Fibroblast of the aortic adventitia (primary cell): Measurements from ENCODE around the gene VPREB3. TPM values are rescaled to one million over a fixed set of nuclear protein-coding genes. Genes with fewer than 3 reads are reported as not detected.
"Not testable (repeated sequence)": the region's sequence is repeated elsewhere in the genome, so short reads cannot be mapped to it uniquely, and the experiment has no call there.

Experiments
- DNase-seq: peaks from one replicate; pipeline ENCODE4 v3.0.0-alpha.2; 2010; ENCODE audit warnings: low read depth
- H3K4me3 ChIP-seq: 2 replicates; pipeline ENCODE4 v1.5.1; 2011; ENCODE audit warnings: low read depth, mild to moderate bottlenecking, control low read depth, low read length, moderate library complexity
- CTCF ChIP-seq: IDR thresholded peaks from 2 replicates; pipeline ENCODE4 v1.5.1; 2011; ENCODE audit warnings: mild to moderate bottlenecking, low read length, control low read depth, inconsistent platforms; ENCODE audit not compliant: insufficient read depth
- total RNA-seq: library from RNA; depleted of rRNA; stranded (reverse); fragments of >200 nt; gene quantifications from 2 replicates; pipeline ENCODE4 v1.2.3, GENCODE V29; 2012; ENCODE audit warnings: low replicate concordance

The VPREB3 gene
- total RNA-seq, 1 donor, result not detected

- no peak for TF ChIP-seq CTCF
- no peak overlapping the region for H3K4me3 ChIP-seq
- no peak for DNase-seq
Observed at GRCh38 chr22:23742505-23743264, 11.5 kb downstream of the VPREB3 start.

- TF ChIP-seq CTCF, result no peak
- H3K4me3 ChIP-seq, result no peak overlapping the region
- DNase-seq, result no peak
Observed at GRCh38 chr22:23737696-23738095, 16.5 kb downstream of the VPREB3 start.

- not testable (repeated sequence) for DNase-seq
Observed at GRCh38 chr22:23728108-23728507, 26.1 kb downstream of the VPREB3 start.

GRCh38 chr22:23722724-23723123 is 31.5 kb downstream of the VPREB3 start:
- TF ChIP-seq CTCF, result no peak
- no peak for DNase-seq
- H3K4me3 ChIP-seq, result no peak overlapping the region

More at GRCh38 chr22:23728108-23728507, 26.1 kb downstream of the VPREB3 start:
- not testable (repeated sequence) for H3K4me3 ChIP-seq

- no peak overlapping the region for H3K4me3 ChIP-seq
- no peak for TF ChIP-seq CTCF
- DNase-seq, result no peak
Observed at GRCh38 chr22:23722160-23722559, 32.1 kb downstream of the VPREB3 start.

GRCh38 chr22:23720855-23721254 is 33.4 kb downstream of the VPREB3 start:
- TF ChIP-seq CTCF, result no peak
- no peak for DNase-seq

GRCh38 chr22:23718371-23719165 is 35.7 kb downstream of the VPREB3 start:
- DNase-seq, result no peak
- no peak for TF ChIP-seq CTCF

More at GRCh38 chr22:23720855-23721254, 33.4 kb downstream of the VPREB3 start:
- no peak overlapping the region for H3K4me3 ChIP-seq

More at GRCh38 chr22:23718371-23719165, 35.7 kb downstream of the VPREB3 start:
- H3K4me3 ChIP-seq, result no peak overlapping the region
